RPMI8226 (cell line): ENCODE measurements around the gene CTNND2.
"Not testable (repeated sequence)": the region's sequence is repeated elsewhere in the genome, so short reads cannot be mapped to it uniquely, and the experiment has no call there.

ENCODE experiments used
- DNase-seq: peaks from one replicate; pipeline ENCODE4 v3.0.0-alpha.2; 2015

The CTNND2 gene

DNA sequence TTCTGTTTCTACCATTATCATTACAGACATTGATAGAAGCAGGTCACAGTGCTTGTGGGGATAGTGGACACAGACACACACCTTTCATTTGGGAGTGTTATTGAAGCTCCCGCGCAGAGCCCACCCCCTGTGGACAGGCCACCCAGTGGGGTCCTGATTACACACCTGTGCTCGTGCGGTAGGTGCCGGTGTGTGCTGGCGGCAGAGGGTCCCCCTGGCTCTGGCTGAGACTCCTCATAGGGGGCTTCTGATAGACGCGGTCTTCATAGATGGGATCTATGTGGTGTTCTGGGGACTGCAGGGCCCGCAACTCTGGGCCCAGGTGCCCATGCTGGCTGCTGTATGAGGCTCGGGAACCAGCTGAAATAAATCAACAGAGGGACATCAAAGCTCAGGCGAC, 539.7 kb downstream of the CTNND2 start:
- no peak for DNase-seq

DNA sequence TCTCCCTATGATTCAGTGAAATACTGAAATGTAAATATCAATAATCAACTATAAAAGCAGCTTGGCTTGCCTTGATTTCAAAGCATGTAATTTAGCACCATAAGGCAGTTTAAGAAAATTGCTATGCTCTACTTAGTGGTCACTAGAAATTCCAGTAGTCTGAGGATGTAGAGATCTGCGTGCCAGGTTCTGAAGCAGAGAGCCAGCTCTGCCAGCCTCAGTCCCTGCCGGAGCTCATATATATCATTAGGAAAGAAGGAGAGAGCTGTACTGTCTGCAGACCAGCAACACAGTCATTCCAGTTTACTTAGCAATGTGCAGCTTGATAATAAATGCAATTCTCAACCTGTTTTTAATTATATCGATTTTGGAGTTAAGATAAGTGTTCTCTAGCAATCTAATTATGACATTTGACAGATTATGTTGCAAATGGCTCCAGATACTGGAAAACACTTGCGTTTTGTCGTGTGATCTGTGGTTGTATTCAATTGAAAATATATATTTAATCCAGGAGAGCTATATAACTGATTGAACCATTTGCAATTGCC, 540.5 kb downstream of the CTNND2 start:
- no peak for DNase-seq

DNA sequence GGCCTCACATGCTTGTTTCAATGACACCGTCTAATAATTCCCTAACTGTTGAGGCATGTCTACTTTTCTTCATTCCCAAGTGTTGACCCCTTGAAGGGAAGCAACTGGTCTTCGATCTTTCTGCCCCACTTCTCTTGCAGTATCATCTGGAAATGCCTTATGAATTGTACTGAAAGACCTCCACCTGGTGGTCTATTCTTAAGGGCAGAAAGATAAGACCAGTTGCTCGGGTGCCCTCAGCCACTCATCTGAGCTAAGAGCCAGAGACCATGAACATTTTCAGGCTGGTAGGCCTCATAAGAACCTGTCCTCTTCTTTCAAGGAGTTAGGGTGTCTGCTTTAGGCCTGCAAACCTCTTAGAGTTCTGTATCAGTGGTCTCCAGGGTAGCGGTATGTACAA, 542.5 kb downstream of the CTNND2 start:
- DNase-seq = no peak

DNA sequence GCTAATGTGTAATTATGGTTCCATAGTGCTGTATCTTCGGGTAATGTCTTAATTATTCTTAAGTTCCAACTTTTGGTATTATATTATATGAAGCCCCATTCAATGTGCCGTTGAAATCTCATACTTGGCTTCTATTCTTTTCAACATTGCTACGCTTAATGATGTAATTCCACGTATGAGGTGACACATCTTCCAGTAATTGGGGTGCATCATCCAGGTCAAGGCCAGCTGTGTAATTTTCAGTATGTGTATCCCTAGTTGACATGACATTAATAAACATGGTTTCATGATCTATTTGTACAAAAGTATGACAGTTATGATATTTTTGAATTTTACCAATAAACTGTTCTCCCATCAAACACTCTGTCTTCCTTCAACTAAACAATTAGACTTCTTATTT, 546.3 kb downstream of the CTNND2 start:
- no peak for DNase-seq

DNA sequence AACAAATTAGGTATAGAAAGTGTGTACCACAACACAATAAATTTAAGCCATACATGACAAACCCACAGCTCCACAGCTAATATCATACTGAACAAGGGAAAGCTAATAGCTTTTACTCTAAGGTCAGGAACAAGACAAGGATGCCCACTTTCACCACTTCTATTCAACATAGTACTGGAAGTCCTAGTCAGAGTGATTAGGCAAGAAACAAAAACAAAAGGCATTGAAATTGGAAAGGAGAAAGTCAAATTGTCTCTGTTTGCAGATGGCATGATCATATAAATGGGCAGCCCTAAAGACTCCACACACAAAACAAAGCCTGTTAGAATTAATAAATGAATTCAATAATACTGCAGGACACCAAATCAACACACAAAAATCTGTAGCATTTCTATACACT, 548.8 kb downstream of the CTNND2 start:
- DNase-seq = no peak

DNA sequence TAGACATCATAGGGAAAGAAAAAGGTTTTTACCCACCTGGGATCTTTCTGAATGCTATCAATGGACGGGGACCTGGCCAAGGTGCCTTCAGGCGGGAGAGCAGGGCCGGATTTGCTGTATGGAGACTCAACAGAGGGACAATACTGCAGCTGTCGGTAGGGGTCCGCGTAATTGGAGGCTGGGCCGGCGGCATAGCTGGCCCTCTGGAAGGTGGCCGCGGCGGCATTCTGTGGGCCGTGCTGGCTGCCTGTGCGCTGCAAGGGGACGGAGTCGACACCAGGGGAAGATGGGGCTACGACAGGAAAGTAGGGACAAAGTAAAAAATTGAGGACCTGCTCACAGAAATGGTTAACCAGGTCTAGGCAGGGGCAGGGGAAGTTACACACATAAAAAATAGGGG, 557.9 kb downstream of the CTNND2 start:
- no peak for DNase-seq

DNA sequence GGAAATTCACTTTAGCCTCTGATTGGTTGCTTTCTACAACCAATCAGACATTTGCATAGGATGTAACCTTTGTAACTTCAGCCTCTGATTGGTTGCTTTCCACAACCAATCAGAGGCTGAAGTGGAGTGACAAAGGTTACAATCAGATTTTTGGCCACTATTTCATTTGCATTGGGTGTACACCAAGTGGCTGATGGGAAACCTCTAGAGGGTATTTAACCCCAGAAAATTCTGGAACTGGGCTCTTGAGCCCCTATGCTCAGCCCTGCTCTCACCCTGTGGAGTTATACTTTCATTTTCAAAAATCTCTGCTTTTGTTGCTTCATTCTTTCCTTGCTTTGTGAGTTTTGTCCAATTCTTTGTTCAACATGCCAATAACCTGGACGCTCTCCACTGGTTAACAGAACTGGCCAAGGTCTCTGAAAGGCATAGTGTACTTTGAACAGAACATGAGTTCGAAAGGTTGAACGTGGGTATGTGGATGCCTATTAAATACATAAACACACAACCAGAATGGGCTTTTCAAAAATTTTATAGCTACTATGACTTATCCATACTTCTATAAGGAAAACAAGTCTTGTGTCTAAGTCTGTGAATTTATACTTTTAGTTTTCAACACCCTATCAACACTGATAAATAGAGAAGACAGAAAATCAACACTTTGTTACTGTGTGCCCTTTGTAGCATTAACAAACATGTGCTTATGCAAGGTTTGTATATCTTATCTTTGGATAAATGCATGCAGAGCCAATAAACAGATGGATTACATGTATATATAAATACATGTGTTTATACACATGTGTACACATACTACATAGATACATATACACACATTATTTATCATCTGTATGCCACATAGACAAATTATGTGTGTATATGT, 568.1 kb downstream of the CTNND2 start:
- DNase-seq = no peak

DNA sequence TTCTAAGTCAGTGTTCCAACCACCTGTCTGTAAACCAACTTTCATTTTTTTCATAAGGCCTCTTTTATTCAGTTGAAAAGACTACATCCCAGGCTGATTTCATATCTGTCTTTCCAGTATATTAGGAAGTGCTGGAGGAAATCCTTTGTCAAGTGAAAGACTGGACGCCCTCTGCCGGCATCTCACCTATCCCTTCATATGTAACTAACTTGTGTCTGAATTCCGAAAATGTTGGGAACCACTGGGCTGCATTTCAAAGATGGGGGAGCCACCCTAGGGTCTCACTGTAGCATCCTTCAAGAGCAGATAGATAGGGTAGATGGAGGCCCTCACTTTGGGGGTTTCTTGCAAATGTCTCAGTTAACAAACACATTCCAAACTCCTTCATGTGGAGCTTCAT, 569.8 kb downstream of the CTNND2 start:
- no peak for DNase-seq

DNA sequence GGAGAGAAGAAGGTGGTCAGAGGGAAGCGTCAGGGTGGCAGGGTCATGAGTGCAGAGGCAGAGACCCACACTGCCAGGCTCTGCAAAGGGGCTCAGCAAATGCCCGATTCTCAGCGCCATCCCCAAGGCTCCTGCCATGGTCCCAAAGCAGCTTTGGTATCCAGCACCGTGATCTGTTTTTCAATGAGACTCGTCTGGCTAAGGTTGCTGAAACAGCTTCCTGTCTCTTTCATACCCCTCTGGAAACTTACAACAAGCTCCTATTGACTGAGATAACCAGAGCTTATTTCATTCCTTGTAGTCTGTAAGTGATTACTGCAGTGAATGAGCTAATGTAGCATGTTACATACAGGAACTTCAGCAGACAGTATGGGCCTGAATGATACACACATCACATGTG, 574.6 kb downstream of the CTNND2 start:
- DNase-seq = no peak

DNA sequence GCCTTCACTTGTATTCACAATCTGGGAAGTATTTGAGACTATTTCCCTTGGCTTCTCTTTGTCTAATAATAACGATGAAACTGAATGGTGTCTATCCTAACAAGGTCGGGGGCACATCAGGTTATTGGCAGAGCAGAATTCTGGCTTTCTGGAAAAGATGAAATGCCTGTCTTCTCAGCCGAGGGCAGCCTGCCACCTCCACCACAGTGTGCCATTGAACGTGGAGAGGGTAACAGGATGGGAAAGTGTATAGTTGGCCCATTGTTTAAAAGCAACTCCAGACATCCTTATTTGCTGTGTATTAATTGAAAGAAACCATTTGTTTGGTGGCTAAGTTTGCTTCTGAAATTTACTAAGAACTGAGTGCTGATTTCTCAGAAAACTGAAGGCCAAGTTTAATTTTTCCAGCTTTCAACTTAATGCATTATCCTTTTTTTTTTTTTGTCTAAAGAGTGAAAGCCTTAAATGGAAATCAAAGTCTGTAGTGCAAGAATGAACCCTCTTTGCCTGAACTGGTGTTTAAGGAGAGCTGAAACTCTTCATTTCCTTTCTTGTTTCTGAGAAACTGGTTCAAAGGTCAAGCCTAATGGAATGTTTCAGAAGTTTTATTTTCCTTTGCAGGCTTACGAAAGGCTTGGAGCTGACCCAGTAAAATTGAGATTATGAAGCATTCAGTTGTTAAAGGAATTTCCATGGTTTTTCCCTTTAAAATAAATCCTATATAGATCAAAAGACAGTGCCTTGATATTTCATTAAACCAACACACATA, 579.5 kb downstream of the CTNND2 start:
- no peak for DNase-seq

DNA sequence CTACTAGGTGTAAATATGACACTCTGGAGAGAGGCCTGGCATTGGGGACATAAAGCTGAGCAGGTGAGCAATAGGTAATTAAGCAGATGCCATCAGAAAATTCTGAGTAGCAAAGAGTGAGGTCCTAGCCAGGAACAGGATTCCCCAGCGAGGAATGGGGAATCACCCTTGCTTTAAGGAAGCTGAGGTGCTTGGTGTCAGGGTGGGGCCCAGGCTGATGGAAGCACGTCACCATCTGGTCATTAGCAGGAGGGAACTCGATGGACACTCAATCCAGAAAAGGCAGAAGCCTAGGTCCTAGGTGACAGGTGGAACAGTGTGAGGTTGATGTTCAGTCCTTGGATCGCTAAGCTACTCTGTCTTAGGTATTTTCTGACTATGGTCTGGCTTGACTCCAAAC, 580.5 kb downstream of the CTNND2 start:
- no peak for DNase-seq

DNA sequence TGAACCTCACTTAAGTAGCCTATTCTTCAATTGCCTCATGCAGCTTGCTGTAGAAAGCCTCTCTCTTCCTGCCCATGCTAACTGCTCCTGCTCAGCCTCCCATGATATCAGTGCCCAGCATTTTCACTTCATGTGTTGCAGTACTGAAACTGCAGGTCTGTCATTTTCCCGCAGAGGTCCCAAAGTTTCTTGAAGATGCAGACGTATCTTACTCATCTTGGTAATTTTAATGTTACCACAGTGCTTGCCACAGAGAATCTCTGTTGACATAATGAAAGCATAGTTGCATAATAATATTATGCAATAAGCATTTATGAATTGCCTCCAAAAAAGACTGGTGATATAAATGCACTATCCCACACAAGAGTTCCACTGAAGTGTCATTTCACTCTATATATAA, 582.1 kb downstream of the CTNND2 start:
- no peak for DNase-seq

DNA sequence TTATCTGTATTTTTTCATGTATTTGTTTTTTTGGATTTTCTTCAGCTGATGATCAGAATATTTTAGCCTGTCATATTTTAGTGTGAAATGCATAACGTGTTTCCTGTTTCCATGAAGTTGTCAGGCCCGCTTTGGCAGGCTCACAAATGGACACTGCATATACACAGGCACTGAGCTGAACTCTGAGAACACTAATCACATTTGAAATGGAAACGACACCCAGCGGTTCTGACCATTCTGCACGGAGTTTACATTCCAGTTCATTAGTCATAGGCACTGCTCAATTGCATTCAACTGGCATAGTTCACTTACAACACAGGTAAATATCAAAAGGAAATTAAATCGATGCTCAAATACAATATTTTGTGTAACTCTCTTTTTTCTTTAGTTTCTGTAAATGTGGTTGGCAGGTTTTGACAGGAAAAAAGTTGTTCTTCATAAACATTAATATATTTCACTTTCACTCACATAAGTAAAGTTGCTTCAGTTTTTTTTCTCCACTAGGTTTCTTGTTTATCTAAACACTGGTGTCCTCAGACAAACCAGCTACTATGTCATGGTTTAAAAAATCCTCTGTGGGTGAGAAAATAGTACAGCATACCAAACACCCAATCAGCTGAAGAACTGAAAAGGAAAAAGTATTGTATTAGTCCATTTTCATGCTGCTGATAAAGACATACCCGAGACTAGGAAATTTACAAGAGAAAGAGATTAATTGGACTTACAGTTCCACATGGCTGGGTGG, 584.2 kb downstream of the CTNND2 start:
- DNase-seq = no peak

DNA sequence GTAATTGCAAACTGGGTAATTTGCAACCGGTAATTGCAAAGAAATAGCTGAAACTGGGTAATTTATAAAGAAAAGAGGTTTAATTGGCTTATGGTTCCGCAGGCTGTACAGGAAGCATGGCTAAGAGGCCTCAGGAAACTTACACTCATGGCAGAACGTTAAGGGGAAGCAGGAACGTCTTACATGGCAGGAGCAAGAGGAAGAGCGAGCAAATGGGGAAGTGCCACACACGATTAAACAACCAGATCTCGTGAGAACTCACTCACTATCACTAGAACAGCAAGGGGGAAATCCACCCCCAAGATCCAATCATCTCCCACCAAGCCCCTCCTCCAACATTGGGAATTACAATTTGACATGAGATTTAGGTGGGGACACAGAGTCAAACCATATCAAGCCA, 590.6 kb downstream of the CTNND2 start:
- DNase-seq = not testable (repeated sequence)

DNA sequence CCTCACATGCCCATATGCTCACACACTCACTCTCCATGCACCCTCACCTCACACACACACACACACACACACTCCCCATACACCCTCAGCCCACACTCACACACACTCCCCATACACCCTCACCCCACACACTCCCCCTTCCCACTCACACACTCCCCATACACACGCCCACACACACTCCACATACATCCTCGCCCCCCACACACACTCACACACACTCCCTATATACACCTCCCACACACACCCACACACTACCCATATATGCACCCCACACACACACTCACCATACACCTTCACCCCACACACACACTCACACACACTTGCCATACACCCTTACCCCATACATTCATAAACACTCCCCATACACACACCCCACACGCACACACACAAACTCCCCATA, 592.5 kb downstream of the CTNND2 start:
- DNase-seq = no peak

DNA sequence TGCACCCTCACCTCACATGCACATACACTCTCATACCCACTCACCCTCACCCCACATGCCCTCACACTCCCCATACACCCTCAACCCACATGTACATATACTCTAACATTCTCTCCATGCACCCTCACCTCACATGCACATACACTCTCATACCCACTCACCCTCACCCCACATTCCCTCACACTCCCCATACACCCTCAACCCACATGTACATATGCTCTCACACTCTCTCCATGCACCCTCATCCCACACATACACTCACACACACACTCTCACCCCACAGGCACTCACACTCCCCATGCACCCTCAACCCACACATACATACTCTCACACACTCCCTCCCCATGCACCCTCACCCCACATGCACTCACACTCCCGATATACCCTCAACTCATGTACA, 593.0 kb downstream of the CTNND2 start:
- no peak for DNase-seq

DNA sequence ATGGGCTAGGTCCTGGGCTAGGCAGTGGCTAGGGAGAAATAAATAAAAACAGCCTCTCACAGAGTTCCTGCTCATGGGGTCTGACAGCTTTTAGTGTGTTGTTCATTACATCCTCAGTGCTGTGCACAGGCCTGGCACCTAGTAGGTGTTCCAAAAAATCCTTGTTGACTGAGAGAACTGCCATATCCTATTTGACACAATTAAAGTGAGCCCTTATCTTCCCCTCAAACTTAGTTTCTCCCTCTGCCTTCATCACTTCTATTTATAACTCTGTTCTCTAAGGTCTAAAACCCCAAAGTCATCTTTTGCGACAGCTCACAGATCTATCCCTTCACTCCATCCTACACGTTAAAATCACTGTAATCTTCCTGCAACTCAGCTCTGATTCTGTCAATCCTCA, 594.1 kb downstream of the CTNND2 start:
- DNase-seq = no peak

DNA sequence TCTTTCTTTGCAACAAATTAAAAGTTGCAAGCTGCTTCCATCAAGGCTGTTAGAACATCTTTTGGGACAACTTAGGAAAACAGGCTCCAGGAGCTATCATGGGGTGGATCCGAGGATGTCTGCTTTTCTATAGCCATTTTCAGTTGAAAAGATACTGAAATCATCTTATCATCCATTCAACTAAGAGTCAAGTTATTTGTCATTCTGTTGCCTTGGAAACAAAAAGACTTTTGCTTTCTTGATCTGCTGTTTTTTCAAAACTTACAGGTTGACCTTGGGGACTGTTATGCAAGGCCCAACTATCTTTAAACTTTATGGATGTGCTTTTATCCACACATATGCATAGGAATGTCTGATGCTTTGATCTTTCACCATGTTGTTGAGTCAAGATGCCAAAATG, 597.9 kb downstream of the CTNND2 start:
- DNase-seq = no peak

DNA sequence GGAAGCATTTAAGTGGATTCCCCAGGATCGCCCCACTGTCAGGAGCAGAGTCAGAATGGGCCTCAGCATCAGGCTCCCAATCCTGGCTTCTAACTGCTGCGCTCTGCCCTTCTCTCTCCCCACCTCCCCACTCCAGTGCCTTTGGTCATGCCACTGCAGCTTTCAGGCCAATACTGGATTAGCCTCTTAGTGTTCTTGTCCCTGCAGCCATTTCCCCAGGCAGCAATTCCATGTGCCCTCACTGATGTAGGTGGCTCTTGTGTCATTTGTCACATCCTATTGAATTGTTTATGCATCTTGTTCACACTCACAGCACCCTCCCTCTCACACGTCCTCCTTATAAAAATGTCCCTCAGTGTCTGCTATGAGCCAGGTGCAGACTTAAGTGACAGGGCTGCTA, 599.0 kb downstream of the CTNND2 start:
- DNase-seq = no peak

DNA sequence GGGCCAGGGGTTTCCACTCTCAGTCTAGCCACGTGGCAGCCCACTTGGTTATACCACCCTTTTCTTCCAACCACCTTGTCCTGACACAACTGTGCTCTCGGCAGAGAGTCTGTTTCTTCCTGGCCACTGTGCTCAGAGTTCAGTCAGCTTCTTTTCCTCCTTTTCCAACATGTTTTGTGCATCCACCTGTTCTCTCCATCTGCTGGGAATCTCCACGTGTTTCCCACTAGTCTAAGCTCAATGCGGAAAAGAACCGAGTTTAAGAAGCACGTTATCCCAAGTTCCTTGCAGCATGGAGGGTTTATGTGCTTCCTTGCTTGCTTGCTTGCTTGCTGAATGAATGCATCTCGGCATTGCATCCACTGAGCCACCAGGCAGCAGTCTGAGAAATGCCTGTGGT, 599.6 kb downstream of the CTNND2 start:
- DNase-seq = no peak

DNA sequence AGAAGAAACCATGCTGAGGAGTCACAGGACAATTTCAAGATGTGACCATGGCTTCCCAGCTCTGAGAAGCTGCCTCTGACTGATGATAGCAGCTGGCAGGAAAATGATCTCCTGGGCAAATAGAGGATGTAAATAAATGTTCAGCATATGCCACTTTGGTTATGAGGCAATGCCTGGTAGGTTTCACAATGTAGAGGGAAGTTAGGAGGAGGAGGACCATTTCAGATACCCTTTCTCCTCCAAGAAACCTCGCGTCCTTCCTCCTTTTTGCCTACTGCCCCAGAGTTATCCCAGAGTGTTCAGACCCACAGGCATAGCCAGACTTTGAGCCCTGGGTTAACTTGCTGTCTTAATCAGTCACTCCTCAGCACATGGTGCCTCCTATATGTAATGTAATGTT, 601.6 kb downstream of the CTNND2 start:
- DNase-seq = no peak

DNA sequence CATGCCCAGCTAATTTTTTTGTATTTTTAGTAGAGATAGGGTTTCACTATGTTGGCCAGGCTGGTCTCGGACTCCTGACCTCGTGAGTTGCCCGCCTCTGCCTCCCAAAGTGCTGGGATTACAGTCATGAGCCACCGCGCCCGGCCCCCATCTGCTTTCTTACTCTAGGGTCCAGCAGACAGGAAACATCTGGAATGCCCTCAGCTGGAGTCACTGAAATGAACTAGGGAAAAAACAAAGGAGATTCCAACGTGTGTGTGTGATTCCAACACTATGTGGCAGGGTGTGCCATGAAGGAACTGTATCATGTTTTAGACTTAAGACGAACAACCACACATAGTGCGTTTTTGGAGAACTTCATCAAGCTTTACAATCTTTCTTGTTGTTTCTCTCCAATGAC, 603.1 kb downstream of the CTNND2 start:
- no peak for DNase-seq

DNA sequence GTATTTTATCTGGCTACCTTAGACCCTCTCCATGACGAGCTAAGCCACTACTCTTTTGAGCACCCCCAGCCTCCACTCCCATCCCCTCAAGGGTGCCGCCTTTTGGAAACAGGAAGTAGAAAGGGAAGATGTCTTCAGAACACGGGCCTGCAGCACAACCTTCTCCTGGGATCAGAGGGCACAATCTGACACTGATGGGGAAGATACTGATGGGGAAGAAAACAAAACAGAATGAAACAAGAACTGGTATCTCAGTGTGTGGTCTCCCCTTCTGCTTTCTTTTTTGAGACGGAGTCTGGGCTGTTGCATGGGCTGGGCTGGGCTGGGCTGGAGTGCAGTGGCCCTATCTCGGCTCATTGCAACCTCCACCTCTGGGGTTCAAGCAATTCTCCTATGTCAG, 603.5 kb downstream of the CTNND2 start:
- no peak for DNase-seq
